HepG2 (cell line): Measurements from ENCODE around the gene PLEKHA6. TPM values are rescaled to one million over a fixed set of nuclear protein-coding genes. Genes with fewer than 3 reads are reported as not detected.
"Not testable (repeated sequence)": the region's sequence is repeated elsewhere in the genome, so short reads cannot be mapped to it uniquely, and the experiment has no call there.

ENCODE experiments used
- ATAC-seq: fragments of 200-7000 bp; cut with Tn5 transposase; 3 replicates; pipeline ENCODE4 v1.9.1; 2020; ENCODE audit warnings: mild to moderate bottlenecking, moderate library complexity
- BruUV-seq: library from RNA; stranded (reverse); fragments of 400-500 nt; replicated peaks from 2 replicates; lab custom pipeline; 2021; lab: Mats Ljungman, UMichigan
- CTCF ChIA-PET: fragments of 300-600 bp; formaldehyde crosslinking; extraction: SDS; loops from one replicate; lab custom pipeline; 2021; ENCODE audit warnings: low total read pairs, inconsistent platforms, low intra/inter-chr PET ratio; lab: Yijun Ruan, JAX
- POLR2A ChIA-PET: fragments of 350-600 bp; sonication (Branson Sonifier 250); formaldehyde crosslinking; loops from one replicate; lab custom pipeline; 2020; ENCODE audit warnings: antibody characterized with exemption, inconsistent platforms; lab: Yijun Ruan, JAX
- DNase-seq: peaks from one replicate; pipeline ENCODE4 v3.0.0-alpha.2; 2015; ENCODE audit warnings: low spot score
- FAIRE-seq: peaks from 3 replicates; lab custom pipeline; 2011; peaks lifted over from hg19 to GRCh38; lab: Jason Lieb, UNC
- H2AFZ ChIP-seq: one replicate; pipeline ENCODE4 v1.6.1; 2011; ENCODE audit warnings: low read length, inconsistent platforms
- H3K27ac ChIP-seq: fragments of 300-600 bp; 3 replicates; pipeline ENCODE4 v1.8.0; 2011; ENCODE audit warnings: mixed run types, mild to moderate bottlenecking, mixed read lengths, low read length, inconsistent platforms; ENCODE audit not compliant: insufficient read depth; ENCODE audit errors: extremely low read length
- H3K27me3 ChIP-seq, 2 experiments: fragments of 200-600 bp in 1 of 2; 2 replicates in 1 of 2; 3 replicates in 1 of 2; pipeline versions ENCODE4 v1.6.0 to v1.8.0; 2011; ENCODE audit warnings: low read length in 2 of 2, mild to moderate bottlenecking in 2 of 2, moderate library complexity in 2 of 2, inconsistent platforms in 1 of 2; ENCODE audit not compliant: insufficient read depth in 2 of 2, control insufficient read depth in 1 of 2
- H3K36me3 ChIP-seq, 2 experiments: fragments of 200-600 bp in 1 of 2; replicated peaks in 1 of 2; 2 replicates in 1 of 2; 3 replicates in 1 of 2; pipeline versions ENCODE4 v1.5.1 to v1.8.0; 2011; ENCODE audit warnings: low read length in 2 of 2, inconsistent platforms in 1 of 2; ENCODE audit not compliant: insufficient read depth in 2 of 2, control insufficient read depth in 1 of 2
- H3K4me1 ChIP-seq: 2 replicates; pipeline ENCODE4 v1.5.1; 2012; ENCODE audit warnings: low read length, inconsistent platforms; ENCODE audit not compliant: insufficient read depth
- H3K4me2 ChIP-seq: 2 replicates; pipeline ENCODE4 v1.6.0; 2011; ENCODE audit warnings: low read depth, low read length, inconsistent platforms
- H3K4me3 ChIP-seq, 3 experiments: fragments of 200-600 bp in 1 of 3; sonication (generic), shearing (Covaris generic) in 1 of 3; replicated peaks in 1 of 3; 2 replicates each; pipeline ENCODE4 v1.5.1; 2011 to 2016; ENCODE audit warnings: low read length in 3 of 3, inconsistent platforms in 2 of 3, low read depth in 2 of 3, mild to moderate bottlenecking in 2 of 3, control low read depth in 1 of 3, mixed read lengths in 1 of 3; ENCODE audit not compliant: insufficient read depth in 1 of 3
- H3K79me2 ChIP-seq: one replicate; pipeline ENCODE4 v1.6.1; 2011; ENCODE audit warnings: low read length, inconsistent platforms; ENCODE audit not compliant: insufficient read depth
- H3K9ac ChIP-seq: 2 replicates; pipeline ENCODE4 v1.6.0; 2011; ENCODE audit warnings: mild to moderate bottlenecking, low read depth, low read length, inconsistent platforms; ENCODE audit not compliant: insufficient read depth
- H3K9me3 ChIP-seq: 2 replicates; pipeline ENCODE4 v1.5.1; 2012; ENCODE audit warnings: mild to moderate bottlenecking, low read length
- H4K20me1 ChIP-seq: 2 replicates; pipeline ENCODE4 v1.6.0; 2011; ENCODE audit warnings: inconsistent platforms, mild to moderate bottlenecking, low read length, moderate library complexity; ENCODE audit not compliant: insufficient read depth
- CREBL2 ChIP-seq: sonication (generic); formaldehyde crosslinking; IDR thresholded peaks from 2 replicates; pipeline ENCODE4 v1.8.1; 2023; ENCODE audit warnings: missing genetic modification reagents, mild to moderate bottlenecking, borderline replicate concordance
- FOXK1 ChIP-seq: sonication (generic); formaldehyde crosslinking; IDR thresholded peaks from 2 replicates; pipeline ENCODE4 v1.4.0; 2020; ENCODE audit warnings: low read depth, missing genetic modification reagents, borderline replicate concordance
- FOXK2 ChIP-seq: fragments of 450-650 bp; IDR thresholded peaks from 2 replicates; pipeline ENCODE4 v1.6.1; 2016
- IKZF5 ChIP-seq: IDR thresholded peaks from 2 replicates; pipeline ENCODE4 v1.6.1; 2018; ENCODE audit warnings: missing genetic modification reagents, mild to moderate bottlenecking, missing compliant biosample characterization
- KDM5A ChIP-seq: fragments of 200-600 bp; sonication (generic); IDR thresholded peaks from 2 replicates; pipeline ENCODE4 v1.7.0; 2018; ENCODE audit warnings: antibody characterized with exemption, mild to moderate bottlenecking, low read length, borderline replicate concordance
- MATR3 ChIP-seq: sonication (generic); formaldehyde crosslinking; IDR thresholded peaks from 2 replicates; pipeline ENCODE4 v1.4.0; 2020; ENCODE audit warnings: missing genetic modification reagents
- ZSCAN29 ChIP-seq: sonication (generic); formaldehyde crosslinking; conservative IDR thresholded peaks from 2 replicates; pipeline ENCODE4 v1.4.0; 2020; ENCODE audit warnings: mild to moderate bottlenecking, missing genetic modification reagents
- WGBS: methylation state at CpG from one replicate; pipeline ENCODE4 v1.1.6; 2017; ENCODE audit warnings: low lambda C conversion rate; 5-methylcytosine and 5-hydroxymethylcytosine counted together
- in situ Hi-C: cut with HindIII; loops from 2 replicates; pipeline ENCODE4 v1.10.0; 2017; ENCODE audit warnings: low pct_unique_long_range_greater_than_20kb; ENCODE audit not compliant: extremely low pct_ligation_motif_present
- intact Hi-C: fragments of 100-400 bp; cut with micrococcal nuclease; formaldehyde crosslinking; loops from one replicate; pipeline ENCODE4 v1.10.0; 2022; ENCODE audit not compliant: unreplicated experiment
- polyA plus RNA-seq, 8 experiments: library from polyadenylated mRNA; depleted of rRNA in 3 of 8; stranded (reverse) in 7 of 8; unstranded in 1 of 8; fragments of >200 nt; fragmentation: Illumina TruSeq in 4 of 8; extraction: Trizol in 4 of 8; gene quantifications; 2 replicates each; pipeline versions ENCODE4 v1.2.1 to v1.2.3, GENCODE V29; 2011 to 2016; ENCODE audit warnings: low read depth in 4 of 8, missing spikeins in 1 of 8, mixed read lengths in 1 of 8; ENCODE audit not compliant: insufficient read depth in 1 of 8
- total RNA-seq, 5 experiments: library from RNA; depleted of rRNA; stranded (reverse); fragments of >200 nt; fragmentation: Illumina TruSeq; extraction: Trizol; gene quantifications; 2 replicates each; pipeline ENCODE4 v1.2.3, GENCODE V29; 2016; ENCODE audit warnings: low read depth in 1 of 5

The PLEKHA6 gene
- total and polyA plus RNA-seq, 2 of the 13 experiments (the other 11 are each of a cell fraction or from before 2014, with no cell fraction given) = 5.3 to 11.4 TPM

GRCh38 chr1:204313675-204314074 is 46.1 kb downstream of the PLEKHA6 start:
- POLR2A ChIA-PET = no interaction called here

GRCh38 chr1:204310970-204311369 is 48.8 kb downstream of the PLEKHA6 start:
- H3K27me3 ChIP-seq, BruUV-seq, H3K9me3 ChIP-seq, POLR2A ChIA-PET, DNase-seq, H4K20me1 ChIP-seq, in situ Hi-C loops, H3K36me3 ChIP-seq, H3K9ac ChIP-seq, FAIRE-seq, H2AFZ ChIP-seq, H3K79me2 ChIP-seq, intact Hi-C loops, H3K4me2 ChIP-seq, H3K27ac ChIP-seq, H3K4me3 ChIP-seq, ATAC-seq, H3K4me1 ChIP-seq, CTCF ChIA-PET: not testable (repeated sequence)
- WGBS = 93% methylated on average over 4 of the region's 4 CpGs

More at GRCh38 chr1:204313675-204314074, 46.1 kb downstream of the PLEKHA6 start:
- no peaks in the 10 kb centered on the region for H4K20me1 ChIP-seq
- no peak overlapping the region for H3K27ac ChIP-seq
- no peak for FAIRE-seq
- H3K27me3 ChIP-seq = no peaks in the 10 kb centered on the region
- H3K4me2 ChIP-seq = no peak overlapping the region
- no peak overlapping the region for H3K4me3 ChIP-seq
- intact Hi-C loops = no loop called here
- TF ChIP-seq MATR3 (CRISPR knock-in tag) (no peak), CREBL2 (no peak), FOXK1 (CRISPR knock-in tag) (no peak), ZSCAN29 (CRISPR knock-in tag) (no peak), IKZF5 (CRISPR knock-in tag) (no peak), FOXK2 (no peak), KDM5A (no peak)
- ATAC-seq = no peak
- BruUV-seq = no TSS peak
- in situ Hi-C loops = no loop called here
- WGBS = 85% methylated on average over 4 of the region's 4 CpGs
- H3K9ac ChIP-seq = no peak overlapping the region
- H3K79me2 ChIP-seq = no peaks in the 10 kb centered on the region
- no peak overlapping the region for H2AFZ ChIP-seq
- H3K36me3 ChIP-seq = no peaks in the 10 kb centered on the region; a peak in 1 of 5 replicates
- CTCF ChIA-PET = no interaction called here
- no peaks in the 10 kb centered on the region for H3K9me3 ChIP-seq
- no peak for DNase-seq
- H3K4me1 ChIP-seq = peaks cover 6% of the 10 kb centered on the region
